HG03066 (cell line): ENCODE measurements around the gene POMGNT1.
"Not testable (repeated sequence)": the region's sequence is repeated elsewhere in the genome, so short reads cannot be mapped to it uniquely, and the experiment has no call there.

Experiments
- ATAC-seq: cut with Tn5 transposase; IDR thresholded peaks from one replicate; pipeline ENCODE4 v1.9.1; 2021; ENCODE audit warnings: low read depth; ENCODE audit not compliant: unreplicated experiment

The POMGNT1 gene

GRCh38 chr1:46197964-46198811, at the start of gene POMGNT1:
POMGNT1 (minus strand) TSS chr1:46198434; CDS start chr1:46197821, 613 bp downstream.
- peak; percentile 74 for ATAC-seq

- ATAC-seq: peak; percentile 94
Measured at GRCh38 chr1:46247436-46248121, 49.3 kb upstream of the POMGNT1 start, which contains the start of gene RAD54L. RAD54L (plus strand) TSS chr1:46247763; CDS start chr1:46248406, 643 bp downstream.

- peak; percentile 56 for ATAC-seq
Measured at GRCh38 chr1:46246548-46247435, 48.6 kb upstream of the POMGNT1 start.

- ATAC-seq: not testable (repeated sequence)
Measured at GRCh38 chr1:46246136-46246535, 47.9 kb upstream of the POMGNT1 start.

GRCh38 chr1:46244656-46245371, 46.6 kb upstream of the POMGNT1 start:
- ATAC-seq: no peak

- not testable (repeated sequence) for ATAC-seq
Measured at GRCh38 chr1:46243831-46244230, 45.6 kb upstream of the POMGNT1 start.

GRCh38 chr1:46242918-46243317, 44.7 kb upstream of the POMGNT1 start:
- ATAC-seq: no peak

- not testable (repeated sequence) for ATAC-seq
Measured at GRCh38 chr1:46241733-46242132, 43.5 kb upstream of the POMGNT1 start.

GRCh38 chr1:46238865-46239264, 40.6 kb upstream of the POMGNT1 start:
- not testable (repeated sequence) for ATAC-seq

GRCh38 chr1:46236882-46237281, 38.6 kb upstream of the POMGNT1 start:
- no peak for ATAC-seq

GRCh38 chr1:46231231-46231630, 33.0 kb upstream of the POMGNT1 start:
- ATAC-seq: not testable (repeated sequence)

- ATAC-seq: no peak
Measured at GRCh38 chr1:46224966-46225365, 26.7 kb upstream of the POMGNT1 start.

- no peak for ATAC-seq
Measured at GRCh38 chr1:46223472-46223943, 25.3 kb upstream of the POMGNT1 start.

GRCh38 chr1:46223055-46223454, 24.8 kb upstream of the POMGNT1 start:
- not testable (repeated sequence) for ATAC-seq

GRCh38 chr1:46221749-46222148, 23.5 kb upstream of the POMGNT1 start:
- no peak for ATAC-seq

GRCh38 chr1:46220808-46221207, 22.6 kb upstream of the POMGNT1 start:
- no peak for ATAC-seq

GRCh38 chr1:46219551-46220520, 21.6 kb upstream of the POMGNT1 start:
- ATAC-seq: no peak

GRCh38 chr1:46218443-46218842, 20.2 kb upstream of the POMGNT1 start:
- ATAC-seq: no peak

GRCh38 chr1:46215504-46215903, 17.3 kb upstream of the POMGNT1 start:
- no peak for ATAC-seq
